ENCODE results near the gene TTC22.

DNA sequence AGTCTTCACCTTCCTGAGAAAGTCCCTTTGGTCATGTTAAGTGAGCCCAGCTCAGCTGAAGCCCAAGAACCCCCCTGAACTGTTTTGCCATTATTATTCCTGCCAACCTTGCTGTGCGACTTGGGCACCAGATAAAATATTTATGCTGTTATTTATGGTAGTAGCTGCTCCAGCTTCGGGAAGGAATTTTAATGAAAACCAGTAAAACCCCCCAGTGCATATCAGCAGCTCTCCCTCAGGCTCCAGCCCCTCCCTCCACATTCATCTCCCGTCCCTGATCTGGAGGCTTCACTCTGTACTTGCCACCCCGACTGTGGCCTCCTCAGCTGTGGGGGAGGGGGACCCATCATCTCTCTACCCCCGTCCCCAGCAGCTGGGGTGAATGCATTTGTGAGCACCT is 12.7 kb downstream of the TTC22 start:
- TF ChIP-seq, protein P1, sequence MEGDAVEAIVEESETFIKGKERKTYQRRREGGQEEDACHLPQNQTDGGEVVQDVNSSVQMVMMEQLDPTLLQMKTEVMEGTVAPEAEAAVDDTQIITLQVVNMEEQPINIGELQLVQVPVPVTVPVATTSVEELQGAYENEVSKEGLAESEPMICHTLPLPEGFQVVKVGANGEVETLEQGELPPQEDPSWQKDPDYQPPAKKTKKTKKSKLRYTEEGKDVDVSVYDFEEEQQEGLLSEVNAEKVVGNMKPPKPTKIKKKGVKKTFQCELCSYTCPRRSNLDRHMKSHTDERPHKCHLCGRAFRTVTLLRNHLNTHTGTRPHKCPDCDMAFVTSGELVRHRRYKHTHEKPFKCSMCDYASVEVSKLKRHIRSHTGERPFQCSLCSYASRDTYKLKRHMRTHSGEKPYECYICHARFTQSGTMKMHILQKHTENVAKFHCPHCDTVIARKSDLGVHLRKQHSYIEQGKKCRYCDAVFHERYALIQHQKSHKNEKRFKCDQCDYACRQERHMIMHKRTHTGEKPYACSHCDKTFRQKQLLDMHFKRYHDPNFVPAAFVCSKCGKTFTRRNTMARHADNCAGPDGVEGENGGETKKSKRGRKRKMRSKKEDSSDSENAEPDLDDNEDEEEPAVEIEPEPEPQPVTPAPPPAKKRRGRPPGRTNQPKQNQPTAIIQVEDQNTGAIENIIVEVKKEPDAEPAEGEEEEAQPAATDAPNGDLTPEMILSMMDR (conservative IDR thresholded peaks at IDR 0.05; ENCODE audit: low read length): no peak
- TF ChIP-seq EZH2phosphoT487 (IDR thresholded peaks at IDR 0.05; ENCODE audit: borderline replicate concordance): no peak
